Smooth muscle cell (in vitro differentiated cells): Measurements from ENCODE around the gene DDR2. TPM values are rescaled to one million over a fixed set of nuclear protein-coding genes. Genes with fewer than 3 reads are reported as not detected.

ENCODE experiments used
- DNase-seq: peaks from one replicate; lab custom pipeline; 2025; ENCODE audit not compliant: unreplicated experiment; lab: John Stamatoyannopoulos, UW
- H2AFZ ChIP-seq: fragments of 200-600 bp; sonication (generic); 2 replicates; pipeline ENCODE4 v1.6.0; 2016; ENCODE audit warnings: antibody characterized with exemption, low read depth, mild to moderate bottlenecking
- H3F3A ChIP-seq: fragments of 200-600 bp; sonication (generic); 2 replicates; pipeline ENCODE4 v1.6.0; 2017; ENCODE audit warnings: antibody characterized with exemption, low read depth
- H3K27ac ChIP-seq: fragments of 200-600 bp; sonication (generic); 2 replicates; pipeline ENCODE4 v1.5.1; 2016; ENCODE audit warnings: low read depth, mild to moderate bottlenecking
- H3K27me3 ChIP-seq: fragments of 200-600 bp; sonication (generic); 2 replicates; pipeline ENCODE4 v1.6.1; 2016; ENCODE audit warnings: low read depth, mild to moderate bottlenecking
- H3K36me3 ChIP-seq: fragments of 200-600 bp; sonication (generic); 2 replicates; pipeline ENCODE4 v1.5.1; 2016; ENCODE audit warnings: low read depth
- H3K4me1 ChIP-seq: fragments of 200-600 bp; sonication (generic); 2 replicates; pipeline ENCODE4 v1.5.1; 2016; ENCODE audit warnings: low read depth
- H3K4me2 ChIP-seq: fragments of 200-600 bp; sonication (generic); 2 replicates; pipeline ENCODE4 v1.6.0; 2016; ENCODE audit warnings: mild to moderate bottlenecking
- H3K4me3 ChIP-seq: fragments of 200-600 bp; sonication (generic); 2 replicates; pipeline ENCODE4 v1.5.1; 2016; ENCODE audit warnings: mild to moderate bottlenecking
- H3K79me2 ChIP-seq: fragments of 200-600 bp; sonication (generic); 2 replicates; pipeline ENCODE4 v1.6.0; 2016; ENCODE audit warnings: low read depth, mild to moderate bottlenecking
- H3K9ac ChIP-seq: fragments of 200-600 bp; sonication (generic); 2 replicates; pipeline ENCODE4 v1.6.0; 2016; ENCODE audit warnings: low read depth
- H3K9me3 ChIP-seq: fragments of 200-600 bp; sonication (generic); replicated peaks from 2 replicates; pipeline ENCODE4 v1.5.1; 2016; ENCODE audit warnings: low read depth
- H4K20me1 ChIP-seq: fragments of 200-600 bp; sonication (generic); 2 replicates; pipeline ENCODE4 v1.6.0; 2016; ENCODE audit warnings: low read depth
- WGBS: methylation state at CpG from one replicate; pipeline ENCODE4 v1.1.7; 2016; ENCODE audit warnings: low lambda C conversion rate; 5-methylcytosine and 5-hydroxymethylcytosine counted together
- polyA plus RNA-seq: library from polyadenylated mRNA; unstranded; fragments of >200 nt; fragmentation: Nextera tagmentation; extraction: Ambion mirVana; gene quantifications from 2 replicates; pipeline ENCODE4 v1.2.1, GENCODE V29; 2016
- total RNA-seq: library from RNA; depleted of rRNA; stranded (reverse); fragments of >200 nt; gene quantifications from 2 replicates; pipeline ENCODE4 v1.2.3, GENCODE V29; 2014
- TF ChIP-seq, protein P1 (sequence below): fragments of 200-600 bp; sonication (generic); IDR thresholded peaks from 2 replicates; pipeline ENCODE4 v1.5.1; 2017; ENCODE audit warnings: borderline replicate concordance, mild to moderate bottlenecking, antibody characterized with exemption; ENCODE audit not compliant: insufficient read depth, poor library complexity, severe bottlenecking

The DDR2 gene
- total and polyA plus RNA-seq, 2 experiments from 2014 or later = 13.3 to 24.5 TPM

DNA sequence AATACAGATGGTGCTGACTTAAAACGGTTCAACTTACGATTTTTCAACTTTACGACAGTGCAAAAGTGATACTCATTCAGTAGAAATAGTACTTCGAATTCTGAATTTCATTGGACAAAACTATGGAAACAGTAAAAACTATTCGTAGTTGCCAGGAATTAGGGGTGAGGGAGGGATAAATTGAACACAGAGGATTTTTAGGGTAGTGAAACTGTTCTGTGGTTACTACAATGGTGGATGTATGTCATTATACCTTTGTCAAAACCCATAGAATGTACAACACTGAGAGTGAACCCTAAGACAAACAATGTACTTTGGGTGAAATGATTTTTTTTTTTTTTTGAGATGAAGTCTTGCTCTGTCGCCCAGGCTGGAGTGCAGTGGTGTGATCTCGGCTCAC is 7.5 kb downstream of the DDR2 start:
- Histone ChIP-seq H3K9me3 (no peaks in the 10 kb centered on the region), H3K4me3 (no peak overlapping the region), H3K4me2 (no peak overlapping the region), H3K27ac (no peak overlapping the region), H3K79me2 (peaks cover 58% of the 10 kb centered on the region), H3K36me3 (no peaks in the 10 kb centered on the region), H3F3A (no peaks in the 10 kb centered on the region), H3K4me1 (no peaks in the 10 kb centered on the region), H3K27me3 (no peaks in the 10 kb centered on the region), H2AFZ (no peak overlapping the region), H4K20me1 (peaks cover 39% of the 10 kb centered on the region), H3K9ac (no peak overlapping the region)
- no peak for DNase-seq
- TF ChIP-seq, protein P1, sequence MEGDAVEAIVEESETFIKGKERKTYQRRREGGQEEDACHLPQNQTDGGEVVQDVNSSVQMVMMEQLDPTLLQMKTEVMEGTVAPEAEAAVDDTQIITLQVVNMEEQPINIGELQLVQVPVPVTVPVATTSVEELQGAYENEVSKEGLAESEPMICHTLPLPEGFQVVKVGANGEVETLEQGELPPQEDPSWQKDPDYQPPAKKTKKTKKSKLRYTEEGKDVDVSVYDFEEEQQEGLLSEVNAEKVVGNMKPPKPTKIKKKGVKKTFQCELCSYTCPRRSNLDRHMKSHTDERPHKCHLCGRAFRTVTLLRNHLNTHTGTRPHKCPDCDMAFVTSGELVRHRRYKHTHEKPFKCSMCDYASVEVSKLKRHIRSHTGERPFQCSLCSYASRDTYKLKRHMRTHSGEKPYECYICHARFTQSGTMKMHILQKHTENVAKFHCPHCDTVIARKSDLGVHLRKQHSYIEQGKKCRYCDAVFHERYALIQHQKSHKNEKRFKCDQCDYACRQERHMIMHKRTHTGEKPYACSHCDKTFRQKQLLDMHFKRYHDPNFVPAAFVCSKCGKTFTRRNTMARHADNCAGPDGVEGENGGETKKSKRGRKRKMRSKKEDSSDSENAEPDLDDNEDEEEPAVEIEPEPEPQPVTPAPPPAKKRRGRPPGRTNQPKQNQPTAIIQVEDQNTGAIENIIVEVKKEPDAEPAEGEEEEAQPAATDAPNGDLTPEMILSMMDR = no peak
- 95% methylated on average over 7 of the region's 7 CpGs for WGBS

DNA sequence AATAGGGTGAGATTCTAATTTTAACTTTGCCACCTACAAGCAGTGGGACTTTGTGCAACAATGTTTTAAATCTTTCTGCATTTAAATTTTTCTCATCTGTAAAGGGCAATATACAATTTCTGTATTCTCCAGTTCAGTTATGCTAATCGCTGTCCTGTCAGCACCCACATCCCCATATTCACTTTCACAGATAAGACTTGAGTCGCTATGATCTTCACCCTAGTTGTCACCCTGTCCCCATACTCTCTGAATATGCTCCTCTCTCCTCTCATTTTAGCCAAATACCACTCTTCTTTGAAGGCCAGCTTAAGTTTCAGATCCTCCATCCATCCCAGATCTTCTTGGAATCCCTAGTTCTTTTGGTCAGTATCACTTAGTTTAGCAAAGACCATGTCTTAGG is 8.8 kb downstream of the DDR2 start:
- 95% methylated on average over 2 of the region's 2 CpGs for WGBS
- Histone ChIP-seq H3K4me3 (no peak overlapping the region), H3K79me2 (peaks cover 50% of the 10 kb centered on the region), H2AFZ (no peak overlapping the region), H3K4me1 (no peaks in the 10 kb centered on the region), H3K4me2 (no peak overlapping the region), H3K9me3 (no peaks in the 10 kb centered on the region), H3K27me3 (no peaks in the 10 kb centered on the region), H3F3A (no peaks in the 10 kb centered on the region), H4K20me1 (peaks cover 53% of the 10 kb centered on the region), H3K9ac (no peak overlapping the region), H3K27ac (no peak overlapping the region), H3K36me3 (no peaks in the 10 kb centered on the region)
- no peak for DNase-seq
- TF ChIP-seq, protein P1 = no peak

DNA sequence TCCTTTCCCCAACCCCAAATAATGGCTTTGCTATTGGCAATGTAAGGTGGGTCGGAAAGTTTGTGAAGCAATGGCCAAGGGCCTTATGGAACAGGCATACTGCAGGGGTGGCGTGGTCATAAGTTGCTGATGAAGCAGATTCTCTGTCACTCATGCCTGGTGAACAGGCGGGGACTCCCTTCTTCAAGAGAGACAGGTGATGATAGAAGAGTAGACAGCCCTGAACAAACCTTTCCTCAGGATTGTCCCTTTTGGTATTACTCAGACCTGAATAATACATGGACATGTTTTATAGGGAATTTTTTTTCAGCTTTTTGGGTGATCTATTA is 12.7 kb downstream of the DDR2 start:
- Histone ChIP-seq H4K20me1 (peaks cover 61% of the 10 kb centered on the region), H3K79me2 (peaks cover 50% of the 10 kb centered on the region), H3K4me2 (no peak overlapping the region), H3K4me1 (peaks cover 11% of the 10 kb centered on the region), H2AFZ (no peak overlapping the region), H3K9ac (no peak overlapping the region), H3F3A (no peaks in the 10 kb centered on the region), H3K4me3 (no peak overlapping the region), H3K27me3 (no peaks in the 10 kb centered on the region), H3K27ac (no peak overlapping the region), H3K9me3 (no peaks in the 10 kb centered on the region), H3K36me3 (no peaks in the 10 kb centered on the region)
- DNase-seq = no peak
- 99% methylated on average over 3 of the region's 3 CpGs for WGBS
- TF ChIP-seq, protein P1 = no peak

DNA sequence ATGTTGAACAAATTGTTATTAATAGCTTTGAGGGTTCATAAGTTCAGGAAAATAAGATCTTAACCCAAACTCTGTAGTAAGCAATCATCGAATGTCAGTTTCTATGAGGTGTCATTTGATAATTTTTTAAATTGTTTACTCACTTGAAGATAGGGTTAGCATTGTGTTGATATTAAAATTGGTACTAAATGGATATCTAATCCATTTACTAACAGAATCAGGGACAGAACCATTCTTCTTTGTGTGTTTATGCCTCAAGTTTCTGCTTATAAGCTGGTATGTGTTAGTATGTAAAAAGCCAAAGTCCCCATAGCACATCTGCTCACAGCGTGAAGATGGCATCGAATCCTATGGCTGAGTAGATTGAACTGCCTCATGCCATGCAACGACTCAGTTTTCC is 13.4 kb downstream of the DDR2 start:
- Histone ChIP-seq H3K79me2 (peaks cover 49% of the 10 kb centered on the region), H3K4me3 (no peak overlapping the region), H4K20me1 (peaks cover 61% of the 10 kb centered on the region), H3K27ac (no peak overlapping the region), H3F3A (no peaks in the 10 kb centered on the region), H3K4me1 (peaks cover 12% of the 10 kb centered on the region), H3K9me3 (no peaks in the 10 kb centered on the region), H3K4me2 (no peak overlapping the region), H3K27me3 (no peaks in the 10 kb centered on the region), H2AFZ (no peak overlapping the region), H3K36me3 (no peaks in the 10 kb centered on the region), H3K9ac (no peak overlapping the region)
- WGBS = 94% methylated on average over 4 of the region's 4 CpGs
- DNase-seq = no peak
- TF ChIP-seq, protein P1 = no peak
